Neuronal stem cell (in vitro differentiated cells): Measurements from ENCODE around the gene HECW1.

Source experiments
- DNase-seq: peaks from one replicate; pipeline ENCODE4 v3.0.0-alpha.2; 2013; ENCODE audit warnings: low spot score
- H2AFZ ChIP-seq: one replicate; pipeline ENCODE4 v1.6.1; 2013; ENCODE audit warnings: mild to moderate bottlenecking, low read length, inconsistent platforms
- H2AK5ac ChIP-seq: 2 replicates; pipeline ENCODE4 v1.6.1; 2013; ENCODE audit warnings: low read depth, mild to moderate bottlenecking, inconsistent platforms, low read length, moderate library complexity, mixed read lengths
- H2BK120ac ChIP-seq: 2 replicates; pipeline ENCODE4 v1.6.1; 2013; ENCODE audit warnings: low read depth, mild to moderate bottlenecking, inconsistent platforms, low read length, moderate library complexity, mixed read lengths
- H2BK12ac ChIP-seq: one replicate; pipeline ENCODE4 v1.6.1; 2013; ENCODE audit warnings: low read length, inconsistent platforms
- H2BK15ac ChIP-seq: 2 replicates; pipeline ENCODE4 v1.6.1; 2013; ENCODE audit warnings: mild to moderate bottlenecking, low read length, inconsistent platforms, mixed read lengths
- H2BK5ac ChIP-seq: one replicate; pipeline ENCODE4 v1.6.1; 2013; ENCODE audit warnings: inconsistent platforms, mild to moderate bottlenecking, low read length, moderate library complexity
- H3K14ac ChIP-seq: one replicate; pipeline ENCODE4 v1.6.1; 2013; ENCODE audit warnings: low read length, inconsistent platforms
- H3K18ac ChIP-seq: 2 replicates; pipeline ENCODE4 v1.6.1; 2013; ENCODE audit warnings: low read length, inconsistent platforms
- H3K23ac ChIP-seq: 2 replicates; pipeline ENCODE4 v1.6.1; 2013; ENCODE audit warnings: low read depth, mild to moderate bottlenecking, mixed read lengths, low read length, inconsistent platforms; ENCODE audit not compliant: poor library complexity
- H3K27ac ChIP-seq: replicated peaks from 3 replicates; pipeline ENCODE4 v1.5.1; 2013; ENCODE audit warnings: low read length, inconsistent platforms
- H3K27me3 ChIP-seq, 3 experiments: 2 replicates each; pipeline ENCODE4 v1.6.1; 2013; ENCODE audit warnings: low read length in 3 of 3, mild to moderate bottlenecking in 2 of 3, inconsistent platforms in 1 of 3, low read depth in 1 of 3, mixed read lengths in 1 of 3, moderate library complexity in 1 of 3; ENCODE audit not compliant: control insufficient read depth in 3 of 3, insufficient read depth in 3 of 3
- H3K36me3 ChIP-seq, 2 donors: replicated peaks in 1 of 2; 2 replicates each; pipeline ENCODE4 v1.6.1; 2013; ENCODE audit warnings: low read length in 2 of 2; ENCODE audit not compliant: control insufficient read depth in 2 of 2, insufficient read depth in 2 of 2
- H3K4ac ChIP-seq: 2 replicates; pipeline ENCODE4 v1.6.1; 2013; ENCODE audit warnings: inconsistent platforms, mild to moderate bottlenecking, low read length, moderate library complexity
- H3K4me1 ChIP-seq, 2 donors: 1 replicate in 1 of 2; 2 replicates in 1 of 2; pipeline ENCODE4 v1.6.1; 2013; ENCODE audit warnings: low read length in 2 of 2, low read depth in 1 of 2; ENCODE audit not compliant: control insufficient read depth in 2 of 2, insufficient read depth in 1 of 2
- H3K4me2 ChIP-seq: one replicate; pipeline ENCODE4 v1.6.1; 2013; ENCODE audit warnings: mild to moderate bottlenecking, low read length, inconsistent platforms; ENCODE audit not compliant: insufficient read depth, poor library complexity, severe bottlenecking
- H3K4me3 ChIP-seq, 2 donors: 2 replicates each; pipeline ENCODE4 v1.5.1; 2013; ENCODE audit warnings: low read length in 2 of 2, mild to moderate bottlenecking in 2 of 2, inconsistent platforms in 1 of 2, moderate library complexity in 1 of 2
- H3K79me1 ChIP-seq: one replicate; pipeline ENCODE4 v1.6.1; 2013; ENCODE audit warnings: low read depth, mild to moderate bottlenecking, inconsistent platforms, low read length, moderate library complexity
- H3K9ac ChIP-seq: one replicate; pipeline ENCODE4 v1.6.1; 2013; ENCODE audit warnings: mild to moderate bottlenecking, low read depth, low read length, inconsistent platforms; ENCODE audit not compliant: poor library complexity
- H3K9me3 ChIP-seq, 2 donors: replicated peaks in 1 of 2; 2 replicates each; pipeline versions ENCODE3 to v1.6.1; 2013; ENCODE audit warnings: low read length in 2 of 2, mild to moderate bottlenecking in 2 of 2, inconsistent platforms in 1 of 2, low read depth in 1 of 2, mixed read lengths in 1 of 2, moderate library complexity in 1 of 2; ENCODE audit not compliant: control insufficient read depth in 2 of 2, insufficient read depth in 1 of 2
- H4K8ac ChIP-seq: one replicate; pipeline ENCODE4 v1.6.1; 2013; ENCODE audit warnings: low read depth, mild to moderate bottlenecking, inconsistent platforms, low read length, moderate library complexity
- H4K91ac ChIP-seq: one replicate; pipeline ENCODE4 v1.6.1; 2013; ENCODE audit warnings: low read length, low read depth, mild to moderate bottlenecking, inconsistent platforms; ENCODE audit not compliant: poor library complexity
- WGBS, 2 donors: extraction: QIAGEN DNeasy Blood & Tissue Kit; methylation state at CpG; one replicate each; pipeline ENCODE4 v1.1.7; 2013; ENCODE audit warnings: missing lambda C conversion rate in 2 of 2, mixed read lengths in 1 of 2; ENCODE audit not compliant: insufficient read length in 2 of 2, insufficient replicate concordance in 1 of 2; ENCODE audit errors: extremely low coverage in 2 of 2; 5-methylcytosine and 5-hydroxymethylcytosine counted together

Gene HECW1

GRCh38 chr7:43314379-43315158, 202.1 kb downstream of the HECW1 start:
- Histone ChIP-seq H2AK5ac (no peak overlapping the region), H4K91ac (no peak overlapping the region), H3K4me1 (peaks cover 5 to 7% of the 10 kb centered on the region in 2 donors), H3K4me3 (no peak overlapping the region), H2BK15ac (no peak overlapping the region), H4K8ac (no peak overlapping the region), H2BK120ac (no peak overlapping the region), H2AFZ (no peak overlapping the region), H3K4me2 (no peak overlapping the region), H3K79me1 (no peaks in the 10 kb centered on the region), H3K9me3 (no peaks in the 10 kb centered on the region), H3K23ac (no peak overlapping the region), H3K18ac (peak overlapping the region; percentile 52), H3K27me3 (no peaks in the 10 kb centered on the region), H3K36me3 (no peaks in the 10 kb centered on the region), H2BK12ac (no peak overlapping the region), H3K4ac (no peak overlapping the region), H3K9ac (no peak overlapping the region), H3K27ac (no peak overlapping the region), H2BK5ac (no peak overlapping the region), H3K14ac (peak overlapping the region; percentile 31)
- no peak for DNase-seq
- WGBS, 2 donors: no CpG with 5 or more reads among the region's 7 CpGs

DNA sequence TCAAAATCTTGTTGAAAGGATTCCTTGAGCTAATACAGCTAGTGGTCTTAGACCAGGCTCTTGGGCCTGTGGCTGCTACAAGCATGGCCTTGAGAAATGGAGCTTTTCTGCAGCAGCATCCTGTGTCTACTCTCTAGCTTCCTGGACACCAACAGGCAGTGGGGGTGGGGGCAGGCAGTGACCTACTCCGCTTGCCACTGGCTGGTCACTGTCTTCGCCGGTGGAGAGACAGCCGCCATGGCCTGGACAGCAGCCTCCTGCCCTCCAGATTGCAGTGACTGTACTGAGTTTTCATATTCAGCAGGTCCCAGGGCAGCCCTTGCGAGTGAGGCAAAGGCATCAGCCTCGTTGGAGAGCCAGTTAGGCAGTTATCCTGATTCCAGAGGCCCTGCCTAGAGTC, 204.6 kb downstream of the HECW1 start:
- no CpG with 5 or more reads among the region's 6 CpGs for WGBS, 2 donors

GRCh38 chr7:43318188-43318770, 205.8 kb downstream of the HECW1 start:
- H2BK12ac ChIP-seq: no peak overlapping the region
- no peaks in the 10 kb centered on the region for H3K79me1 ChIP-seq
- H2AFZ ChIP-seq: no peak overlapping the region
- H3K9ac ChIP-seq: no peak overlapping the region
- no peak overlapping the region for H3K23ac ChIP-seq
- no peak overlapping the region for H3K18ac ChIP-seq
- no peak overlapping the region for H4K91ac ChIP-seq
- peaks cover 3 to 7% of the 10 kb centered on the region in 2 donors for H3K4me1 ChIP-seq
- no peak overlapping the region for H2BK120ac ChIP-seq
- no peak overlapping the region for H3K14ac ChIP-seq
- H3K4me2 ChIP-seq: no peak overlapping the region
- no peak overlapping the region for H2BK15ac ChIP-seq
- WGBS, 2 donors: no CpG with 5 or more reads among the region's 3 CpGs
- H3K27me3 ChIP-seq: no peaks in the 10 kb centered on the region
- no peaks in the 10 kb centered on the region for H3K36me3 ChIP-seq
- H3K27ac ChIP-seq: no peak overlapping the region
- H3K4ac ChIP-seq: no peak overlapping the region
- H2AK5ac ChIP-seq: no peak overlapping the region
- H2BK5ac ChIP-seq: no peak overlapping the region
- DNase-seq: no peak
- no peak overlapping the region for H3K4me3 ChIP-seq
- H3K9me3 ChIP-seq: no peaks in the 10 kb centered on the region
- H4K8ac ChIP-seq: no peak overlapping the region

More for the DNA sequence above, 204.6 kb downstream of the HECW1 start:
- Histone ChIP-seq H3K23ac (peak overlapping the region; percentile 40), H3K27me3 (no peaks in the 10 kb centered on the region), H2BK12ac (no peak overlapping the region), H3K4me3 (no peak overlapping the region), H3K4me2 (no peak overlapping the region), H4K91ac (no peak overlapping the region), H3K14ac (no peak overlapping the region), H2BK120ac (no peak overlapping the region), H2BK5ac (no peak overlapping the region), H3K18ac (peak overlapping the region; percentile 61), H3K79me1 (no peaks in the 10 kb centered on the region), H3K4me1 (peaks cover 3 to 7% of the 10 kb centered on the region in 2 donors), H3K36me3 (no peaks in the 10 kb centered on the region), H2AK5ac (no peak overlapping the region), H3K27ac (no peak overlapping the region), H4K8ac (peak overlapping the region; percentile 66), H3K9ac (no peak overlapping the region), H3K9me3 (no peaks in the 10 kb centered on the region), H2AFZ (peak overlapping the region; percentile 94), H2BK15ac (no peak overlapping the region), H3K4ac (no peak overlapping the region)
- no peak for DNase-seq

DNA sequence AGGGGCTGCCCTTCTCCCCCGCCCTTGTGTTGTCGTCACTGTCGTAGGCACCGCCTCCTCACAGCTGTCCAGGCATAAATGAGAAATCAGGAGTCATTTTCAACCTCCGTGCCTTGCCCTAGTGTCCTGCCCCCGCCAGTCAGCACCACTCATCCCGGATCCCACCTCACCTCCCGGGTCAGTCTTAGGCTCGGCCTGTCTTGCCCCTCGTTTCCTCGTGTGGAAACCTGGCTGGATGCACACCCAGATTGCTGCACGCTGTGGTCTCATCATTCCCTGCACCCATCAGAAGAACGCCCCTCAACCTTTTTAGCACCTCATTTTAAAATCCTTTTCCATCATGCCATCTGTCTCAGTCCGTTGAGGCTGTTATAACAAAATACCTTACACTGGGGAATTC, 213.1 kb downstream of the HECW1 start:
- no peaks in the 10 kb centered on the region for H3K79me1 ChIP-seq
- DNase-seq: no peak
- H3K27me3 ChIP-seq: no peaks in the 10 kb centered on the region
- no peak overlapping the region for H4K91ac ChIP-seq
- peaks cover 2% of the 10 kb centered on the region in 2 donors for H3K4me1 ChIP-seq
- no peak overlapping the region for H3K4me2 ChIP-seq
- H3K14ac ChIP-seq: no peak overlapping the region
- H2AFZ ChIP-seq: no peak overlapping the region
- no CpG with 5 or more reads among the region's 14 CpGs for WGBS, 2 donors
- H4K8ac ChIP-seq: no peak overlapping the region
- no peak overlapping the region for H2BK12ac ChIP-seq
- H2BK5ac ChIP-seq: no peak overlapping the region
- no peak overlapping the region for H2BK120ac ChIP-seq
- no peaks in the 10 kb centered on the region for H3K36me3 ChIP-seq
- no peak overlapping the region for H3K27ac ChIP-seq
- H3K23ac ChIP-seq: no peak overlapping the region
- no peak overlapping the region for H3K4ac ChIP-seq
- no peaks in the 10 kb centered on the region for H3K9me3 ChIP-seq
- H2BK15ac ChIP-seq: no peak overlapping the region
- no peak overlapping the region for H3K18ac ChIP-seq
- no peak overlapping the region for H3K9ac ChIP-seq
- no peak overlapping the region for H2AK5ac ChIP-seq
- no peak overlapping the region for H3K4me3 ChIP-seq
